Stimulated activated CD4-positive, alpha-beta T cell treated with anti-CD3 and anti-CD28 coated beads, Interleukin-2, amount 100 ng/mL, for 48 hours (primary cell): ENCODE data around the gene RRH.
"Not testable (repeated sequence)": the region's sequence is repeated elsewhere in the genome, so short reads cannot be mapped to it uniquely, and the experiment has no call there.

Experiments used
- DNase-seq, 2 donors: peaks; one replicate each; pipeline ENCODE4 v3.0.0-alpha.2; 2020

The RRH gene

GRCh38 chr4:109847896-109848442, 20.2 kb downstream of the RRH start, which contains the start of gene LRIT3:
Gene LRIT3 (plus strand): TSS chr4:109848107. CDS start chr4:109848202, 95 bp downstream.
- DNase-seq: no peak

- DNase-seq: no peak
Measured at GRCh38 chr4:109848501-109848900, 20.7 kb downstream of the RRH start.

- DNase-seq: no peak
Measured at GRCh38 chr4:109850601-109851000, 22.8 kb downstream of the RRH start.

- DNase-seq: not testable (repeated sequence)
Measured at GRCh38 chr4:109859426-109860300, 31.9 kb downstream of the RRH start.

- no peak for DNase-seq
Measured at GRCh38 chr4:109861271-109861670, 33.5 kb downstream of the RRH start.

GRCh38 chr4:109861916-109862511, 34.2 kb downstream of the RRH start:
- DNase-seq: no peak

- no peak for DNase-seq
Measured at GRCh38 chr4:109864134-109864533, 36.4 kb downstream of the RRH start.

GRCh38 chr4:109870061-109870460, 42.3 kb downstream of the RRH start:
- DNase-seq: no peak

- no peak for DNase-seq
Measured at GRCh38 chr4:109872065-109872464, 44.3 kb downstream of the RRH start.

GRCh38 chr4:109872950-109873656, 45.3 kb downstream of the RRH start:
- DNase-seq: no peak

- no peak for DNase-seq
Measured at GRCh38 chr4:109873791-109874514, 46.2 kb downstream of the RRH start.

GRCh38 chr4:109875106-109875505, 47.3 kb downstream of the RRH start:
- DNase-seq: no peak

- not testable (repeated sequence) for DNase-seq
Measured at GRCh38 chr4:109875553-109875952, 47.8 kb downstream of the RRH start.

- DNase-seq: no peak
Measured at GRCh38 chr4:109876634-109877265, 49.0 kb downstream of the RRH start.

- DNase-seq: no peak
Measured at GRCh38 chr4:109877400-109877799, 49.6 kb downstream of the RRH start.

- DNase-seq: no peak
Measured at GRCh38 chr4:109878355-109878754, 50.6 kb downstream of the RRH start.

GRCh38 chr4:109879081-109879480, 51.3 kb downstream of the RRH start:
- no peak for DNase-seq

- no peak for DNase-seq
Measured at GRCh38 chr4:109879636-109880314, 52.0 kb downstream of the RRH start.

GRCh38 chr4:109886303-109886702, 58.5 kb downstream of the RRH start:
- DNase-seq: no peak

GRCh38 chr4:109887071-109887470, 59.3 kb downstream of the RRH start:
- no peak for DNase-seq

- no peak for DNase-seq
Measured at GRCh38 chr4:109890076-109890475, 62.3 kb downstream of the RRH start.
